Skeletal muscle cell (primary cell): Measurements from ENCODE around the gene DCTN2.

Experiments
- DNase-seq: peaks from one replicate; pipeline ENCODE4 v3.0.0-alpha.2; 2010; ENCODE audit warnings: low read depth
- H3K4me3 ChIP-seq: 2 replicates; pipeline ENCODE4 v1.5.1; 2011; ENCODE audit warnings: low read depth, mild to moderate bottlenecking, control low read depth, low read length, moderate library complexity

DCTN2 gene

DNA sequence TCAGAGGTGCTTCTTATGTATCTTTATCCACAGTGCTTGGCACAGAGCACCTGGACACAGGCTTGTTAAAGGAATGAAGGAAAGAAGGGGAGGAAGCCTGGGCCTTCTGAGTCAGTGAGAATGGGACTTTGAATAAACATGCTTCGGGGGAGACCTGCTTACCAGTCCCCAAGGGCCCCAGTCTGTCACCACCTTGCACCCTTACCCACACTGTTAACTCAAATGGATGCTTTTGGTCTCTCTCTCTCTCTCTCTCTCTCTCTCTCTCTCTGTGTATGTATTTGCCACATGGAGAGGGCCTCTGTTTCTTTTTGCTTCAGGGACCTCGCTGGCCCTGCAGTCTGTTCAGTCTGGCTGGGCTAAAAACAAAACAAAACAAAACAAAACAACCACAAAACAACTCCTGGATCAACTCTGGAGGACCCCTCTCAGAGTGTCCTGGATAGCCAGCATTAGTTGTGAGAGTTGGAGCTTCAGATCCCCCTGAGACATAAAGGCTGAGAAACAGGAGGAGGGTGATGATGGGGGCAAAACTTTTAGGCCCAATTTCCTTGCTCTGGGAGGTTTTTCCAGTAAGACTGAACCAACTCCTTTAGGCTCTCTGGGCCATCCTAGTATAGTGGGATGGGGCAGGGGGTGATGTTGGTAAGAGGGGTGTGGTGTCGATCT is 4.8 kb upstream of the DCTN2 start:
- no peak for DNase-seq
- no peak overlapping the region for H3K4me3 ChIP-seq

- no peak for DNase-seq
- H3K4me3 ChIP-seq = no peak overlapping the region
These were observed 3.9 kb upstream of the DCTN2 start for GRCh38 chr12:57550641-57551549.

DNA sequence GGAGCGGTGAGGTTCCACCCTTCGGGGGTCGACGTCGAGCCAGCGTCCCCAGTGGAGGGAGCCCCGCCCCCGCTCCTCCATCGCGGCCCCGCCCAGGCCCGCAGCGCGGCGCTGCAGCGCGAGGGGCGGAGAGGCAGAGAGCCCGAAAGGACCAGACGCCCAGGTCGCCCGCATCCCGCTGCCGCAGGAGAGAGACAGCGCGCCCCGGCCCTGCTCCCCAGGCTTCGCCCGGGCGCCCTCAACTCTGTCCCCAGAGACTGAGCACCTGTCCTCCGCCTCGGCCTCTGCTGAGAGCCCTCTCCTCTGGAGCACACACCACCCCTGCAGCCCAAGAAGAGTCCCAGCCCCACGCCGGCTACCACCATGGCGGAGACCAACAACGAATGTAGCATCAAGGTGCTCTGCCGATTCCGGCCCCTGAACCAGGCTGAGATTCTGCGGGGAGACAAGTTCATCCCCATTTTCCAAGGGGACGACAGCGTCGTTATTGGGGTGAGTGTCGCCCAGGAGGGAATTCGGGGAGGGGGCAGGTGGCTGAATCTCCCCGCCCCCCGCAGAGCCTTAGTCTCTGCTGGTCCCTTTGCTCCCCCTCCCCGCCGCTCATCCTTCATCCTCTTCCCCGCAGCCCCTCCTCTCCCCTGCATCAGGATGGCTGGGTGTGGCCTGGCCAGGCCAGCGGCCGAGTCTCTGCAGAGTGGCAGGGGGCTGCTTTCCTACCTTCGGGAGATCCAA is 3.1 kb upstream of the DCTN2 start, which contains the start of gene KIF5A:
Gene KIF5A, plus strand, starts transcription at position 136 of the 732 bp plus-strand sequence. Its CDS starts 228 bp downstream, at position 364.
- H3K4me3 ChIP-seq = peak within 1 kb of the TSS; percentile 27

DNA sequence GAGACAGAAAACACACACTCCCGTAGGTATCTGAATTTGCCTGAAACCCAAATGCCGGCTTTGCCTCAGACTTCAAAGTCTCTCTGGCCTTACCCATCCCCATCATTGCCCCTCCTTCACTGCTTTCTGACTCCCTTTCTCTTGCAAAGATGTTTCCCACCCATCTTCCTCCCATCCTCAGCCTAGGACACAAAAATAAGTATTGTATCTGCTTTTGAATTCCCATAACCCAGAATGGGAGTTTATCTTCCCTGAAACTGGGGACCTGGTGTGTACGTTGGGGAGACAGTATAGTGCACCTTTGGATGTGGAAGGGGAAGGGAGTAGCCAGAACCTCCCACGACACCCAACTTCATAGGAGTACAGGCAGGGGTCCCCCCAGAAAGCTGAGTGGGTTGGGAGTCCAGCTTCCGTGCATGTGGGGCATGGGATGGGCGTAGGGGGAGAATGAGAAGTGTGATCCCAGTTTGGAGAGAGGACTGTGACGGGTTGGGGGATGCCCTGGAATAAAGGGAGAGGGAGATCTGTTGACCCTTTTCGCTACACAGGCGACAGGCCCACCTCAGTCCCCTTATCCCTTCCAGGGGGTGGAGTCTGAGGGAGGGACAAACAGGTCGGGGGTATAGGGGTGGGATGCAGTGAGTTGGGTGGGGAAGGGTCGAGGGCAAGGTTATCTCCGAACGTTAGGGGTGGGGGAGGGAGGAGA is 2.4 kb upstream of the DCTN2 start:
- no peak for DNase-seq
- peak overlapping the region; percentile 27 for H3K4me3 ChIP-seq

More for the DNA sequence above, 3.1 kb upstream of the DCTN2 start, which contains the start of gene KIF5A:
- no peak for DNase-seq

DNA sequence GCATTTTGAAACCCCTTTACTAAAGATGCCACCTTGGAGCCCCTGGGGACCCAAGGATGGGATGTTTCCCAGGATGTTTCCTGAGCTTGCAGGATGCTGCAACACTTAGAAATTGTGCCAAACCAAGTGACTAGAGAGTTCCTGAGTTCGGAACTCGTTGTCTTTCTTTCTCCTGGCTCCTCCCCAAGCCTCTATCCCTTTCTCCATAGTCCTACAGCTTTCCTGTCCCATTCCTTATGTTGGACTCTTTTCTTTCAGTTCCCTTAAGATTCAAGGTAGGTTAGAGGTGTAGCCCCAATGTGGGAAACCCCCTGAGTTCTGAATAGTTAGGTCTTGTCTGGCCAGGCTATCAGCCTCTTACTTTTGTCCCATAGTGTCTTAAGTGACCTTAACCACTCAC is 1.5 kb upstream of the DCTN2 start:
- DNase-seq = no peak
- H3K4me3 ChIP-seq = no peak overlapping the region

- no peak for DNase-seq
- no peak overlapping the region for H3K4me3 ChIP-seq
These were observed 972 bp upstream of the DCTN2 start for GRCh38 chr12:57548013-57548315.

DNA sequence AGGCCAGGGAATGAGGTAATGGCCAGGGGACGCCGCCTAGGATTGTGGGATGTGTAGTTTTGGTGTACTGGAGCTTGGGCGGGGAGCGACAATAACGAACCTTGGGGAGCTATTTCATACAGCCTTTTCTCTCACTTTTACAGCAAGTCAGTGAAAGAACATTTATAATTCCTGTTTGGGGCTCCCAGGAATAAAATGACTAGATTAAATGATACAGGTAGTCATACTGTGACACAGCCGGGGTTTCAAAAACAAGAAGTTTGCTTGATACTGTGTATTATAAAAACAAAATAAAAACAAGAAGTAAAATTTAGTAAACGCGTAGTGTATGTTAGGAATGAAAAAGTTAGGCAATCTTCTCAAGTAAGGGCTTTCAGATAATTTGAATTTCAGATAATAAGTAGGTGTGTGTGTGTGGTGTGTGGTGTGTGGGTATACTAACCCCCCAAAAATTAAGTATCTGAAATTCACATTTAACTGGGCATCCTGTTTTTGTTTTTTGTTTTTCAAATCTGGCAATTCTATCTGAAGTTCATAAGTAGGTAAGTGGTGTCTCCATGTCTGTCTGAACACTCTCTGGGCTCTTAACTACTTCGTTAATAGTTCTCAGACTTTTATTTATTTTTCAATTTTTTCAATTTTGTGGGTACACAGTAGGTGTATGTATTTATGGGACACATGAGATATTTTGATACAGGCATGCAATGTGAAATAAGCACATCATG is 458 bp upstream of the DCTN2 start:
- DNase-seq = no peak
- peak overlapping the region; percentile 93 for H3K4me3 ChIP-seq

GRCh38 chr12:57545809-57546437 is 1.1 kb downstream of the DCTN2 start:
- no peak for DNase-seq
- H3K4me3 ChIP-seq = peak overlapping the region; percentile 93

- no peak overlapping the region for H3K4me3 ChIP-seq
- no peak for DNase-seq
These were observed 3.4 kb downstream of the DCTN2 start for GRCh38 chr12:57543581-57543980.

DNA sequence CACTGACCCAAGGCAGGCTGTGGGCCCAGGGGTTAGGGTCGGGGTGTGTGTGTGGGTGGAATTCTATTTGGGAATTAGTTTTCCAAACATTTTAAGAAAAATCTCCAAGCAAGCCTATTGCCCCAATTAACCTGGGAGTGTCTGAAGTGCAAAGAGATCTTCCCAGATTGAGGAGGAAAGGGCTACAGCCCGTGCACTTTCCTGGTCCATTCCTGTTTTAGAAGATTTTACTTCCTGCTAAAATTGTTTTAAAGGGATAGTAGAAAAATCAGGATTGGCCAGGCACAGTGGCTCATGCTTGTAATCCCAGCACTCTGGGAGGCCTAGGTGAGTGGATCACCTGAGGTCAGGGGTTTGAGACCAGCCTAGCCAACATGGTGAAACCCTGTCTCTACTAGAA is 5.3 kb downstream of the DCTN2 start:
- DNase-seq = no peak
- no peak overlapping the region for H3K4me3 ChIP-seq

GRCh38 chr12:57541001-57541400 is 6.0 kb downstream of the DCTN2 start:
- no peak for DNase-seq
- no peak overlapping the region for H3K4me3 ChIP-seq

- no peak overlapping the region for H3K4me3 ChIP-seq
- no peak for DNase-seq
These were observed 7.7 kb downstream of the DCTN2 start for GRCh38 chr12:57539134-57539768.

- H3K4me3 ChIP-seq = no peak overlapping the region
- no peak for DNase-seq
These were observed 10.4 kb downstream of the DCTN2 start for GRCh38 chr12:57536597-57536942.

DNA sequence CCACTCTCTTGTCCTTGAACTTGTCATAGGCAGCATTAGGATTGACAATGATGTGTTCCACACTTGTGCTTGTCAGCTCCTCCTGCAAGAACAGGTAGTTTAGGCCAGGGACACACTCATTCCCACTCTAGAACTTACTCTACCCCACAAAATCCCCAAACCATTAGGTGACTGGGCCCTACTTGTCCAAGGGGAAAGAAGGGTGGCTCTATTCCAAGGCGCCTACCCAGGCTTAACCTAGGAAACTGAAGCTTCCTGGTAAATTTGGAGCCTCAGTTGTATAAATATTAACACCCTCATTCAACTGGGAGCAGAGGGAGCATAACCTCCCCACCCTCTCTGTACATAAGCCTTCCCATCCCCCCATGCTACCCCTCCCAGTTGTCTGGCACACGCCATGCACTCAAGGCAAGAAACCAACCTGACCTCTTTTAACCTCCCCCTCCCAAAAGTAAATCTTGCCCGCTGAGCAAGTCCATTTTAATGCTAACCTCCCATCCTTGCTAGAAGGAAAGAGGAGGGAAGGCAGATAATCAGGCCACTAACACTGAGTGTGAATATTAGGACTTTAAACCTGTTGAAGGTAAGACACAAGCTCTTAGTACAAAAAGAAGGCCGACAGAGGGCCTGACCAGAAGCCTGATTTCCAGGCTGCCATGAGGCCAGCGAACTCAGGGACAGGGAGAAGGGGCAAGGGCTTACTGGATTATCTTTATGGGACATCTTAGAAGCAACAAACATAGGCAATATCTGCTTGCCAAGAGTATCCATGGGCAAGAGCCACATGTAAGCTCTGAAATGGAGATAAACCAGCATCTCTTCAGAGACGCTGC is 11.0 kb downstream of the DCTN2 start:
- H3K4me3 ChIP-seq = no peak overlapping the region
- DNase-seq = no peak

- H3K4me3 ChIP-seq = no peak overlapping the region
- DNase-seq = no peak
These were observed 11.9 kb downstream of the DCTN2 start for GRCh38 chr12:57534991-57535543.

- H3K4me3 ChIP-seq = no peak overlapping the region
- DNase-seq = no peak
These were observed 12.7 kb downstream of the DCTN2 start for GRCh38 chr12:57534250-57534649.

GRCh38 chr12:57533108-57533507 is 13.9 kb downstream of the DCTN2 start:
- no peak for DNase-seq
- H3K4me3 ChIP-seq = no peak overlapping the region
